K562 (cell line): ENCODE data around the gene GNG14. TPM values are rescaled to one million over a fixed set of nuclear protein-coding genes. Genes with fewer than 3 reads are reported as not detected.

Experiments
- ATAC-seq: fragments of 200-7000 bp; cut with Tn5 transposase; 3 replicates; pipeline ENCODE4 v1.9.1; 2020; ENCODE audit warnings: moderate library complexity
- BruUV-seq: library from RNA; stranded (reverse); fragments of 400-500 nt; replicated peaks from 2 replicates; lab custom pipeline; 2021; lab: Mats Ljungman, UMichigan
- CTCF ChIA-PET: fragments of 300-600 bp; formaldehyde crosslinking; extraction: SDS; loops from one replicate; lab custom pipeline; 2021; ENCODE audit warnings: low intra/inter-chr PET ratio; lab: Yijun Ruan, JAX
- POLR2A ChIA-PET: fragments of 300-600, 350-650 bp; sonication (Branson Sonifier 250); formaldehyde crosslinking; extraction: SDS; loops from one replicate; lab custom pipeline; 2021; ENCODE audit warnings: antibody characterized with exemption, inconsistent platforms; lab: Yijun Ruan, JAX
- DNase-seq, 4 experiments: peaks; one replicate each; pipeline versions ENCODE4 v3.0.0 to v3.0.0-alpha.2; 2011 to 2018; ENCODE audit warnings: low spot score in 3 of 4, mixed read lengths in 3 of 4; ENCODE audit errors: extremely low read depth in 1 of 4
- FAIRE-seq: peaks from 2 replicates; lab custom pipeline; 2011; peaks lifted over from hg19 to GRCh38; lab: Jason Lieb, UNC
- H2AFZ ChIP-seq: 2 replicates; pipeline ENCODE4 v1.6.0; 2011; ENCODE audit warnings: low read depth, low read length, control low read depth, inconsistent platforms
- H3K27ac ChIP-seq: fragments of 200-600 bp; 3 replicates; pipeline ENCODE4 v1.8.0; 2011; ENCODE audit warnings: low read depth, mild to moderate bottlenecking, control low read depth, inconsistent platforms, low read length, moderate library complexity, mixed read lengths; ENCODE audit errors: extremely low read depth
- H3K27me3 ChIP-seq, 2 experiments: fragments of 300-600 bp in 1 of 2; 2 replicates in 1 of 2; 3 replicates in 1 of 2; pipeline versions ENCODE4 v1.6.0 to v1.8.0; 2011; ENCODE audit warnings: inconsistent platforms in 2 of 2, low read length in 2 of 2, mild to moderate bottlenecking in 1 of 2, mixed read lengths in 1 of 2, moderate library complexity in 1 of 2; ENCODE audit not compliant: control insufficient read depth in 2 of 2, insufficient read depth in 2 of 2
- H3K36me3 ChIP-seq: fragments of 300-600 bp; 3 replicates; pipeline ENCODE4 v1.8.0; 2011; ENCODE audit warnings: mild to moderate bottlenecking, low read length, inconsistent platforms; ENCODE audit not compliant: control insufficient read depth, insufficient read depth
- H3K4me1 ChIP-seq, 2 experiments: fragments of 200-600 bp in 1 of 2; replicated peaks in 1 of 2; 2 replicates in 1 of 2; 3 replicates in 1 of 2; pipeline versions ENCODE4 v1.5.1 to v1.8.0; 2011; ENCODE audit warnings: inconsistent platforms in 2 of 2, low read length in 2 of 2, mild to moderate bottlenecking in 1 of 2, mixed read lengths in 1 of 2, moderate library complexity in 1 of 2; ENCODE audit not compliant: control insufficient read depth in 2 of 2, insufficient read depth in 2 of 2
- H3K4me2 ChIP-seq: 2 replicates; pipeline ENCODE4 v1.6.1; 2011; ENCODE audit warnings: low read length, control low read depth, inconsistent platforms, mixed read lengths; ENCODE audit not compliant: insufficient read depth
- H3K4me3 ChIP-seq: fragments of 200-600 bp; sonication (generic), shearing (Covaris generic); 2 replicates; pipeline ENCODE4 v1.5.1; 2016; ENCODE audit warnings: control low read depth, inconsistent platforms
- H3K79me2 ChIP-seq: fragments of 200-600 bp; 3 replicates; pipeline ENCODE4 v1.8.0; 2011; ENCODE audit warnings: low read length, inconsistent platforms; ENCODE audit not compliant: control insufficient read depth, insufficient read depth
- H3K9ac ChIP-seq, 2 experiments: 2 replicates each; pipeline versions ENCODE4 v1.6.0 to v1.6.1; 2011; ENCODE audit warnings: low read depth in 2 of 2, low read length in 2 of 2, control low read depth in 1 of 2, inconsistent platforms in 1 of 2, mild to moderate bottlenecking in 1 of 2, mixed read lengths in 1 of 2; ENCODE audit not compliant: insufficient read depth in 1 of 2
- H3K9me1 ChIP-seq: one replicate; pipeline ENCODE4 v1.6.0; 2011; ENCODE audit warnings: inconsistent platforms, mild to moderate bottlenecking, low read length, moderate library complexity; ENCODE audit not compliant: control insufficient read depth, insufficient read depth
- H3K9me3 ChIP-seq: replicated peaks from 2 replicates; pipeline ENCODE4 v1.5.1; 2011; ENCODE audit warnings: low read depth, low read length, inconsistent platforms; ENCODE audit not compliant: control insufficient read depth, insufficient read depth
- H4K20me1 ChIP-seq: replicated peaks from 2 replicates; pipeline ENCODE4 v1.6.1; 2011; ENCODE audit warnings: low read length, inconsistent platforms, mixed read lengths; ENCODE audit not compliant: control insufficient read depth, insufficient read depth
- HCFC1 ChIP-seq: IDR thresholded peaks from 2 replicates; pipeline ENCODE4 v1.6.1; 2012; ENCODE audit warnings: low read depth, low read length, improper control_type of control experiment
- KDM2B ChIP-seq: fragments of 250-450 bp; sonication (Bioruptor Pico); IDR thresholded peaks from 2 replicates; pipeline ENCODE4 v1.8.0; 2021; ENCODE audit warnings: mild to moderate bottlenecking, moderate library complexity
- PTRF ChIP-seq: fragments of 450-650 bp; IDR thresholded peaks from 2 replicates; pipeline ENCODE4 v1.6.1; 2016; ENCODE audit warnings: mild to moderate bottlenecking, missing genetic modification characterization, missing compliant biosample characterization
- RBFOX2 ChIP-seq: fragments of 200-400 bp; formaldehyde crosslinking; IDR thresholded peaks from 2 replicates; pipeline ENCODE4 v1.6.1; 2017; ENCODE audit warnings: low read depth, mild to moderate bottlenecking, low read length, moderate library complexity
- TEAD1 ChIP-seq, 2 experiments: fragments of 450-650 bp in 1 of 2; sonication (generic) in 1 of 2; formaldehyde crosslinking; IDR thresholded peaks; 2 replicates each; pipeline versions ENCODE4 v1.4.0 to v1.8.0; 2020 to 2022; ENCODE audit warnings: mild to moderate bottlenecking in 2 of 2, missing genetic modification reagents in 1 of 2
- WGBS: fragments of 100-300 bp; shearing (Covaris generic); methylation state at CpG from one replicate; pipeline ENCODE4 v1.1.6; 2016; ENCODE audit warnings: low coverage, mixed read lengths; ENCODE audit not compliant: insufficient coverage; ENCODE audit errors: missing lambda C conversion rate; 5-methylcytosine and 5-hydroxymethylcytosine counted together
- in situ Hi-C: fragments of 300-500 bp; cut with MboI; formaldehyde crosslinking; loops from 4 replicates; pipeline ENCODE4 v1.15.0; 2018; ENCODE audit warnings: inconsistent platforms, mixed read lengths
- intact Hi-C: fragments of 100-400 bp; cut with micrococcal nuclease; formaldehyde crosslinking; loops from 2 replicates; pipeline ENCODE4 v1.14.2; 2022
- polyA plus RNA-seq, 8 experiments: library from polyadenylated mRNA; depleted of rRNA in 4 of 8; stranded (reverse) in 5 of 8; unstranded in 3 of 8; fragments of >200 nt; fragmentation: Nextera tagmentation in 2 of 8; fragmentation: Illumina TruSeq in 1 of 8; extraction: Ambion mirVana in 2 of 8; extraction: Trizol in 1 of 8; gene quantifications; 2 replicates each; pipeline versions ENCODE4 v1.2.1 to v1.2.3, GENCODE V29; 2011 to 2014; ENCODE audit warnings: inconsistent platforms in 1 of 8, missing spikeins in 1 of 8
- total RNA-seq, 7 experiments: library from RNA; depleted of rRNA in 6 of 7; stranded (reverse); fragments of >200 nt in 6 of 7; fragmentation: Illumina TruSeq in 2 of 7; extraction: Trizol in 2 of 7; gene quantifications; 2 replicates each; pipeline versions ENCODE4 v1.2.1 to v1.2.3, GENCODE V29; 2011 to 2021; ENCODE audit warnings: low replicate concordance in 1 of 7
- TF ChIP-seq, protein P1 (sequence below): fragments of 450-650 bp; formaldehyde crosslinking; IDR thresholded peaks from 2 replicates; pipeline ENCODE4 v1.4.0; 2020; ENCODE audit warnings: mild to moderate bottlenecking, moderate library complexity
- TF ChIP-seq, protein P2 (sequence below), 2 experiments: fragments of 450-650 bp; formaldehyde crosslinking in 1 of 2; IDR thresholded peaks; 2 replicates each; pipeline versions ENCODE4 v1.4.0 to v1.6.1; 2014 to 2020; ENCODE audit warnings: mild to moderate bottlenecking in 2 of 2, borderline replicate concordance in 1 of 2, low read depth in 1 of 2
- TF ChIP-seq, protein P3 (sequence below), 3 experiments: IDR thresholded peaks in 2 of 3; conservative IDR thresholded peaks in 1 of 3; 2 replicates each; pipeline ENCODE4 v1.5.1; 2011 to 2012; ENCODE audit warnings: low read length in 3 of 3, mild to moderate bottlenecking in 3 of 3, control low read depth in 2 of 3, improper control_type of control experiment in 1 of 3, inconsistent platforms in 1 of 3, low read depth in 1 of 3, mixed read lengths in 1 of 3, moderate library complexity in 1 of 3; ENCODE audit not compliant: insufficient read depth in 2 of 3

Gene GNG14
- total and polyA plus RNA-seq, 9 of the 15 experiments (the other 6 are each of a cell fraction or from before 2014, with no cell fraction given): not detected

- no peaks in the 10 kb centered on the region for H3K9me3 ChIP-seq
- ChIA-PET POLR2A (interaction anchor here (0.5 to 1.6 kb wide), 3 partner anchors 10 to 122 kb away, joined by 4 to 5 read pairs (median 4); no protein-coding TSS in a partner anchor), CTCF (interaction anchor here (0.7 kb wide), 1 partner anchor 171 kb away, joined by 3 read pairs; no protein-coding TSS in a partner anchor)
- intact Hi-C loops (no loop called here), in situ Hi-C loops (loop anchor here (10.0 kb wide), 1 partner anchor 472 kb away; no protein-coding TSS in a partner anchor)
- peaks cover 78% of the 10 kb centered on the region for H3K36me3 ChIP-seq
- H2AFZ ChIP-seq: no peak overlapping the region
- no peak overlapping the region for H3K4me3 ChIP-seq
- ATAC-seq (peak; percentile 82), DNase-seq (peak; percentile 68 to 90 (median 76)), FAIRE-seq (peak; percentile 88)
- H4K20me1 ChIP-seq: no peaks in the 10 kb centered on the region; the same call in none of the 2 replicates
- H3K4me2 ChIP-seq: no peak overlapping the region
- peaks cover 13% of the 10 kb centered on the region for H3K79me2 ChIP-seq
- BruUV-seq: no TSS peak
- no peaks in the 10 kb centered on the region for H3K9me1 ChIP-seq
- 6% methylated on average over 4 of the region's 4 CpGs for whole genome bisulfite sequencing
- H3K9ac ChIP-seq: 0 out of 4 replicates have a peak overlapping the region, but pooled peaks of 1 of the 2 experiments have one; percentile 53
- peaks cover 0 to 22% of the 10 kb centered on the region in 2 experiments; a peak in 3 of 5 replicates for H3K4me1 ChIP-seq
- H3K27ac ChIP-seq: no peak overlapping the region
- no peaks in the 10 kb centered on the region for H3K27me3 ChIP-seq
- 0 out of 4 replicates have a peak, but pooled peaks of 1 of the 2 experiments have one; percentile 24 for TF ChIP-seq TEAD1 (CRISPR knock-in tag; IDR thresholded peaks at IDR 0.05)
- TF ChIP-seq, protein P1, sequence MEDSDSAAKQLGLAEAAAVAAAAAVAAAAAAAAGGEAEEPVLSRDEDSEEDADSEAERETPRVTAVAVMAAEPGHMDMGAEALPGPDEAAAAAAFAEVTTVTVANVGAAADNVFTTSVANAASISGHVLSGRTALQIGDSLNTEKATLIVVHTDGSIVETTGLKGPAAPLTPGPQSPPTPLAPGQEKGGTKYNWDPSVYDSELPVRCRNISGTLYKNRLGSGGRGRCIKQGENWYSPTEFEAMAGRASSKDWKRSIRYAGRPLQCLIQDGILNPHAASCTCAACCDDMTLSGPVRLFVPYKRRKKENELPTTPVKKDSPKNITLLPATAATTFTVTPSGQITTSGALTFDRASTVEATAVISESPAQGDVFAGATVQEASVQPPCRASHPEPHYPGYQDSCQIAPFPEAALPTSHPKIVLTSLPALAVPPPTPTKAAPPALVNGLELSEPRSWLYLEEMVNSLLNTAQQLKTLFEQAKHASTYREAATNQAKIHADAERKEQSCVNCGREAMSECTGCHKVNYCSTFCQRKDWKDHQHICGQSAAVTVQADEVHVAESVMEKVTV: 0 out of 2 replicates have a peak, but pooled peaks have one; percentile 18
- TF ChIP-seq, protein P2, sequence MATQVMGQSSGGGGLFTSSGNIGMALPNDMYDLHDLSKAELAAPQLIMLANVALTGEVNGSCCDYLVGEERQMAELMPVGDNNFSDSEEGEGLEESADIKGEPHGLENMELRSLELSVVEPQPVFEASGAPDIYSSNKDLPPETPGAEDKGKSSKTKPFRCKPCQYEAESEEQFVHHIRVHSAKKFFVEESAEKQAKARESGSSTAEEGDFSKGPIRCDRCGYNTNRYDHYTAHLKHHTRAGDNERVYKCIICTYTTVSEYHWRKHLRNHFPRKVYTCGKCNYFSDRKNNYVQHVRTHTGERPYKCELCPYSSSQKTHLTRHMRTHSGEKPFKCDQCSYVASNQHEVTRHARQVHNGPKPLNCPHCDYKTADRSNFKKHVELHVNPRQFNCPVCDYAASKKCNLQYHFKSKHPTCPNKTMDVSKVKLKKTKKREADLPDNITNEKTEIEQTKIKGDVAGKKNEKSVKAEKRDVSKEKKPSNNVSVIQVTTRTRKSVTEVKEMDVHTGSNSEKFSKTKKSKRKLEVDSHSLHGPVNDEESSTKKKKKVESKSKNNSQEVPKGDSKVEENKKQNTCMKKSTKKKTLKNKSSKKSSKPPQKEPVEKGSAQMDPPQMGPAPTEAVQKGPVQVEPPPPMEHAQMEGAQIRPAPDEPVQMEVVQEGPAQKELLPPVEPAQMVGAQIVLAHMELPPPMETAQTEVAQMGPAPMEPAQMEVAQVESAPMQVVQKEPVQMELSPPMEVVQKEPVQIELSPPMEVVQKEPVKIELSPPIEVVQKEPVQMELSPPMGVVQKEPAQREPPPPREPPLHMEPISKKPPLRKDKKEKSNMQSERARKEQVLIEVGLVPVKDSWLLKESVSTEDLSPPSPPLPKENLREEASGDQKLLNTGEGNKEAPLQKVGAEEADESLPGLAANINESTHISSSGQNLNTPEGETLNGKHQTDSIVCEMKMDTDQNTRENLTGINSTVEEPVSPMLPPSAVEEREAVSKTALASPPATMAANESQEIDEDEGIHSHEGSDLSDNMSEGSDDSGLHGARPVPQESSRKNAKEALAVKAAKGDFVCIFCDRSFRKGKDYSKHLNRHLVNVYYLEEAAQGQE (IDR thresholded peaks at IDR 0.05; ENCODE audit: borderline replicate concordance): peak; percentile 50; the same call in 1 of the 2 replicates
- TF ChIP-seq, protein P2 (CRISPR knock-in tag; IDR thresholded peaks at IDR 0.05; ENCODE audit: low read depth): no peak
- no peak for TF ChIP-seq KDM2B (CRISPR knock-in tag)
- TF ChIP-seq PTRF (tag): no peak
- TF ChIP-seq HCFC1: 0 out of 2 replicates have a peak, but pooled peaks have one; percentile 22
- TF ChIP-seq, protein P3, sequence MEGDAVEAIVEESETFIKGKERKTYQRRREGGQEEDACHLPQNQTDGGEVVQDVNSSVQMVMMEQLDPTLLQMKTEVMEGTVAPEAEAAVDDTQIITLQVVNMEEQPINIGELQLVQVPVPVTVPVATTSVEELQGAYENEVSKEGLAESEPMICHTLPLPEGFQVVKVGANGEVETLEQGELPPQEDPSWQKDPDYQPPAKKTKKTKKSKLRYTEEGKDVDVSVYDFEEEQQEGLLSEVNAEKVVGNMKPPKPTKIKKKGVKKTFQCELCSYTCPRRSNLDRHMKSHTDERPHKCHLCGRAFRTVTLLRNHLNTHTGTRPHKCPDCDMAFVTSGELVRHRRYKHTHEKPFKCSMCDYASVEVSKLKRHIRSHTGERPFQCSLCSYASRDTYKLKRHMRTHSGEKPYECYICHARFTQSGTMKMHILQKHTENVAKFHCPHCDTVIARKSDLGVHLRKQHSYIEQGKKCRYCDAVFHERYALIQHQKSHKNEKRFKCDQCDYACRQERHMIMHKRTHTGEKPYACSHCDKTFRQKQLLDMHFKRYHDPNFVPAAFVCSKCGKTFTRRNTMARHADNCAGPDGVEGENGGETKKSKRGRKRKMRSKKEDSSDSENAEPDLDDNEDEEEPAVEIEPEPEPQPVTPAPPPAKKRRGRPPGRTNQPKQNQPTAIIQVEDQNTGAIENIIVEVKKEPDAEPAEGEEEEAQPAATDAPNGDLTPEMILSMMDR (IDR thresholded peaks at IDR 0.05 in 2 of 3, conservative IDR thresholded peaks at IDR 0.05 in 1 of 3; ENCODE audit: insufficient read depth in 2 of 3, low read depth in 1 of 3, low read length in 3 of 3): peak; percentile 86 to 96 (median 90)
- peak; percentile 51; the same call in 1 of the 2 replicates for TF ChIP-seq RBFOX2
These were observed 11.4 kb upstream of the GNG14 start for GRCh38 chr19:12676384-12676792.
